ENCODE data around the gene F13A1.

F13A1 gene

GRCh38 chr6:6319952-6320811 is at the start of gene F13A1:
F13A1 (minus strand) TSS chr6:6320662; CDS start chr6:6318664, 1,998 bp downstream.
- TF ChIP-seq GATA3 (IDR thresholded peaks at IDR 0.05; ENCODE audit: low read depth, low read length) (no peak), GATA2 (IDR thresholded peaks at IDR 0.05; ENCODE audit: low read depth, low read length) (no peak)

GRCh38 chr6:6368684-6369052 is 48.2 kb upstream of the F13A1 start:
- TF ChIP-seq GATA3 (IDR thresholded peaks at IDR 0.05; ENCODE audit: low read depth, low read length) = no peak
- no peak for TF ChIP-seq GATA2 (IDR thresholded peaks at IDR 0.05; ENCODE audit: low read depth, low read length)

GRCh38 chr6:6368040-6368683 is 47.7 kb upstream of the F13A1 start:
- no peak for TF ChIP-seq GATA3 (IDR thresholded peaks at IDR 0.05; ENCODE audit: low read depth, low read length)
- no peak for TF ChIP-seq GATA2 (IDR thresholded peaks at IDR 0.05; ENCODE audit: low read depth, low read length)

GRCh38 chr6:6366803-6367202 is 46.3 kb upstream of the F13A1 start:
- TF ChIP-seq GATA2 (IDR thresholded peaks at IDR 0.05; ENCODE audit: low read depth, low read length) = no peak
- TF ChIP-seq GATA3 (IDR thresholded peaks at IDR 0.05; ENCODE audit: low read depth, low read length) = no peak

- TF ChIP-seq GATA2 (IDR thresholded peaks at IDR 0.05; ENCODE audit: low read depth, low read length) (no peak), GATA3 (IDR thresholded peaks at IDR 0.05; ENCODE audit: low read depth, low read length) (no peak)
Observed at GRCh38 chr6:6365242-6365641, 44.8 kb upstream of the F13A1 start.

- no peak for TF ChIP-seq GATA2 (IDR thresholded peaks at IDR 0.05; ENCODE audit: low read depth, low read length)
- no peak for TF ChIP-seq GATA3 (IDR thresholded peaks at IDR 0.05; ENCODE audit: low read depth, low read length)
Observed at GRCh38 chr6:6362056-6362840, 41.8 kb upstream of the F13A1 start.

- TF ChIP-seq GATA3 (IDR thresholded peaks at IDR 0.05; ENCODE audit: low read depth, low read length) = no peak
- TF ChIP-seq GATA2 (IDR thresholded peaks at IDR 0.05; ENCODE audit: low read depth, low read length) = no peak
Observed at GRCh38 chr6:6357530-6357929, 37.1 kb upstream of the F13A1 start.

GRCh38 chr6:6357032-6357431 is 36.6 kb upstream of the F13A1 start:
- TF ChIP-seq GATA2 (IDR thresholded peaks at IDR 0.05; ENCODE audit: low read depth, low read length) (no peak), GATA3 (IDR thresholded peaks at IDR 0.05; ENCODE audit: low read depth, low read length) (no peak)

GRCh38 chr6:6352772-6353171 is 32.3 kb upstream of the F13A1 start:
- no peak for TF ChIP-seq GATA2 (IDR thresholded peaks at IDR 0.05; ENCODE audit: low read depth, low read length)
- TF ChIP-seq GATA3 (IDR thresholded peaks at IDR 0.05; ENCODE audit: low read depth, low read length) = no peak

- TF ChIP-seq GATA3 (IDR thresholded peaks at IDR 0.05; ENCODE audit: low read depth, low read length) (no peak), GATA2 (IDR thresholded peaks at IDR 0.05; ENCODE audit: low read depth, low read length) (no peak)
Observed at GRCh38 chr6:6351511-6352025, 31.1 kb upstream of the F13A1 start.

- TF ChIP-seq GATA2 (IDR thresholded peaks at IDR 0.05; ENCODE audit: low read depth, low read length) (no peak), GATA3 (IDR thresholded peaks at IDR 0.05; ENCODE audit: low read depth, low read length) (no peak)
Observed at GRCh38 chr6:6350696-6351095, 30.2 kb upstream of the F13A1 start.

GRCh38 chr6:6348256-6348655 is 27.8 kb upstream of the F13A1 start:
- no peak for TF ChIP-seq GATA2 (IDR thresholded peaks at IDR 0.05; ENCODE audit: low read depth, low read length)
- TF ChIP-seq GATA3 (IDR thresholded peaks at IDR 0.05; ENCODE audit: low read depth, low read length) = no peak

GRCh38 chr6:6346427-6347023 is 26.1 kb upstream of the F13A1 start:
- TF ChIP-seq GATA2 (IDR thresholded peaks at IDR 0.05; ENCODE audit: low read depth, low read length) (no peak), GATA3 (IDR thresholded peaks at IDR 0.05; ENCODE audit: low read depth, low read length) (no peak)

- no peak for TF ChIP-seq GATA3 (IDR thresholded peaks at IDR 0.05; ENCODE audit: low read depth, low read length)
- TF ChIP-seq GATA2 (IDR thresholded peaks at IDR 0.05; ENCODE audit: low read depth, low read length) = no peak
Observed at GRCh38 chr6:6333501-6333900, 13.0 kb upstream of the F13A1 start.

Data from SH-SY5Y (cell line).